ENCODE measurements around the gene METAP1D. TPM values are rescaled to one million over a fixed set of nuclear protein-coding genes. Genes with fewer than 3 reads are reported as not detected.
A peak's percentile ranks its signal among the peaks of the same experiment; 100 is the strongest.
"Not testable (repeated sequence)": the region's sequence is repeated elsewhere in the genome, so short reads cannot be mapped to it uniquely, and the experiment has no call there.

The METAP1D gene
- polyA plus RNA-seq, 3 donors: 10.9 to 22.3 (median 21.9) TPM

- DNase-seq: no peak
Measured at GRCh38 chr2:172047566-172048507, 48.1 kb downstream of the METAP1D start.

GRCh38 chr2:172048508-172049503, 49.1 kb downstream of the METAP1D start:
- no peak for DNase-seq

- no peak for DNase-seq
Measured at GRCh38 chr2:172049567-172050120, 49.9 kb downstream of the METAP1D start.

GRCh38 chr2:172050479-172051125, 50.8 kb downstream of the METAP1D start:
- no peak for DNase-seq

- peak; percentile 16 for DNase-seq
Measured at GRCh38 chr2:172052000-172052983, 52.5 kb downstream of the METAP1D start.

GRCh38 chr2:172053486-172053885, 53.7 kb downstream of the METAP1D start:
- no peak for DNase-seq

GRCh38 chr2:172056293-172056692, 56.5 kb downstream of the METAP1D start:
- DNase-seq: no peak

GRCh38 chr2:172058660-172059059, 58.9 kb downstream of the METAP1D start:
- no peak for DNase-seq

GRCh38 chr2:172060118-172060517, 60.4 kb downstream of the METAP1D start:
- not testable (repeated sequence) for DNase-seq

- no peak for DNase-seq
Measured at GRCh38 chr2:172062402-172063004, 62.8 kb downstream of the METAP1D start.

- no peak for DNase-seq
Measured at GRCh38 chr2:172063446-172063845, 63.7 kb downstream of the METAP1D start.

- DNase-seq: no peak
Measured at GRCh38 chr2:172065111-172065510, 65.4 kb downstream of the METAP1D start.

- DNase-seq: no peak
Measured at GRCh38 chr2:172066394-172066886, 66.7 kb downstream of the METAP1D start.

- not testable (repeated sequence) for DNase-seq
Measured at GRCh38 chr2:172067905-172068304, 68.2 kb downstream of the METAP1D start.

- no peak for DNase-seq
Measured at GRCh38 chr2:172070936-172071335, 71.2 kb downstream of the METAP1D start.

GRCh38 chr2:172072303-172072702, 72.5 kb downstream of the METAP1D start:
- DNase-seq: no peak

GRCh38 chr2:172072706-172073105, 73.0 kb downstream of the METAP1D start:
- no peak for DNase-seq

GRCh38 chr2:172073518-172073917, 73.8 kb downstream of the METAP1D start:
- DNase-seq: no peak

GRCh38 chr2:172074254-172074653, 74.5 kb downstream of the METAP1D start:
- no peak for DNase-seq

- DNase-seq: no peak
Measured at GRCh38 chr2:172079416-172079815, 79.7 kb downstream of the METAP1D start.

Data from renal pelvis (tissue), 4 donors.